ENCODE data around the gene HCN4.

DNA sequence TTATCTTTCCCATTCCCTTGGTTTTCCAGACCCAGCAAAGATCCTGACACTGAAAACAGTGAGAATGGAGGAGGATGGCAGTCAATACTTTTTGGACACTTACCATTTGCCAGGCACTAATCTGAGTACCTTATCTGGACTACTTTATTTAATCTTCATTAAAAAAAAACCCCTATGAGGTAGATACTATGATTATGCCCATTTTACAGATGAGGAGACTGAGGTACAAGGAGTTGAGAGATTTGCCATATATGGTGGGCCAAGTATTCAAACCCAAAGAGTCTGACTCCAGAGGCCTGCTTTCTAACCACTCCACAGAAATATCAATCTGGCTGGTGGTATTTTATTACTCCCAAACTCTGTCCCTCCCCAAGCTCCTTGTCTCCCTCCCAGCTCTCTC is 19.6 kb downstream of the HCN4 start:
- TF ChIP-seq NR3C1 (CRISPR knock-in tag; conservative IDR thresholded peaks at IDR 0.05; ENCODE audit: low read depth) = no peak
- no peak for TF ChIP-seq TCF7 (CRISPR knock-in tag; IDR thresholded peaks at IDR 0.05; ENCODE audit: low read depth)
- TF ChIP-seq RELA (CRISPR knock-in tag; IDR thresholded peaks at IDR 0.05; ENCODE audit: borderline replicate concordance) = no peak

All from WTC11 (cell line).